NCI-H446 (cell line): ENCODE data around the gene CD34.
"Not testable (repeated sequence)": the region's sequence is repeated elsewhere in the genome, so short reads cannot be mapped to it uniquely, and the experiment has no call there.

Source experiments
- DNase-seq, 2 experiments: peaks; one replicate each; lab custom pipeline; 2025; lab: John Stamatoyannopoulos, UW

CD34 gene

GRCh38 chr1:207910591-207911354 is at the start of gene CD34:
CD34 (minus strand) TSS chr1:207911125; CDS start chr1:207911080, 45 bp downstream.
- peak; percentile 21 to 54 for DNase-seq

DNA sequence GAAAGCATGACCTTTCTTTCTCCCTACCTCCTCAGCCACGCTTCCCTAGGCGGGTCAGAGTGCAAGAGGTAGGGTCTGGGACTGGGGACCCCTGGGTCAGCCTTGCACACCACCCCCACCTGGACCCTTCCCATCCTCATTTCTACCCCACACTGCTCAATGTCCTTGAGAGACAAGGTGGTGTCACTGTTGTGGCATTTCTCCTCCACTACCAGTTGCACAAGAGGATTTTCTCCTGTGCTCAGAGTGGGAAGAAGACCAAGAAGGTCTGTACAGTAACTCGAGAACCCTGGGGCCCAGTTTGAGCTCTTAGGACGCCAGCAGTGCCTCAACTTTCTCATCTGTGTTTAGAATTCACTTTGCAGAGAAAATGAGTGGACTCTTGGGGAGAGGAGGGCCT is 49.4 kb upstream of the CD34 start:
- DNase-seq, result no peak

DNA sequence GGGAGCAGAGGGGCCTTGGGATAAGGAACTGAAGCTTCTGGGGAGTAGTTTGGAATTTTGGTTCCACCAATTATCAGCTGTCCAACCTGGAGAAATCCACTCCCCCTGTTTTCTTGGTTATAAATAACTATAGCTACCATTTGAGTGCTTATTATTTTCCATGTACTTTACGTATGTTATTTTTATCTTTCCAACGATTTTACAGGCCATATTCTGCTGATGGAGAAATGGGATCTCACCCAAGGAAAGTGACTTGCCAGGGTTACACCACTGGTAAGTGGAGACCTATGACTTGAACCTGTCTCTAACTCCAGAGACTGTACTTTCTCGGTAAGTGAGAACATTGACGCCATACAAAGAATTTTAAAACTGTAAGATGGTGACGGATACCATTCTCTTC is 49.0 kb upstream of the CD34 start:
- no peak for DNase-seq

DNA sequence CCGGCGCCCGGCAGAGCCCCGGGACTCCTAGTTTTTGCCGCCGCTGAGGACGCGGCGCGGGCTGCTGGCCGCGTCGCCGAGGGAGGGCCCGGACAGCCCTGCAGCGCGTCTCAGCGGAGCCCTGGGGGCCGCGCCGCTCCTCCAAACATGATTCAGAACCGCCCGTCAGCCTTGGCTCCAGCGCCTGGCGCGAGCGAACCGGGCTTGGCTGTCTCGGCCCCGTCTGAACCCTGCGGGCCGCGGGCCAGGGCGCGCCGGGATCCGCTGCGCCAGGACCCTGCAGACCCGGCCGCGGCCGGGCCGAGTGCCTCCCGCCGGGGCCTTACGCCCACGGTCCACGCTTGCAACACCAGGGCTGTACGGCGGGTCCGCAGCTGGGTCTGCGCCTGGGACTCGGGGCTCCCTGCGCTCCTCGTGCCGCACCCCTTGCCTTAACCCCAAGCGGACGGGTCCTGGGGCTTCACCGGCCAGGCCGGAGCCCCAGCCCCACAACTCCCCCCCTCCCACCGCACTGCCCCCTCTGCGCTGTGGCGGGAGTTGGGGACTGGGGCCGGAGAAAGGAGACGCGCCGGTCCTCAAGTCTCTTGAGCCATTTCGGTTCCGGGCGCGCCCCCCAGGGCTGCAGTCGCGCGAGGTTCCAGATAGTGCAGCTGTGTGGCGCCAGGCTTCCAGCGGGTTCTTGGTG is 48.4 kb upstream of the CD34 start:
- no peak for DNase-seq

DNA sequence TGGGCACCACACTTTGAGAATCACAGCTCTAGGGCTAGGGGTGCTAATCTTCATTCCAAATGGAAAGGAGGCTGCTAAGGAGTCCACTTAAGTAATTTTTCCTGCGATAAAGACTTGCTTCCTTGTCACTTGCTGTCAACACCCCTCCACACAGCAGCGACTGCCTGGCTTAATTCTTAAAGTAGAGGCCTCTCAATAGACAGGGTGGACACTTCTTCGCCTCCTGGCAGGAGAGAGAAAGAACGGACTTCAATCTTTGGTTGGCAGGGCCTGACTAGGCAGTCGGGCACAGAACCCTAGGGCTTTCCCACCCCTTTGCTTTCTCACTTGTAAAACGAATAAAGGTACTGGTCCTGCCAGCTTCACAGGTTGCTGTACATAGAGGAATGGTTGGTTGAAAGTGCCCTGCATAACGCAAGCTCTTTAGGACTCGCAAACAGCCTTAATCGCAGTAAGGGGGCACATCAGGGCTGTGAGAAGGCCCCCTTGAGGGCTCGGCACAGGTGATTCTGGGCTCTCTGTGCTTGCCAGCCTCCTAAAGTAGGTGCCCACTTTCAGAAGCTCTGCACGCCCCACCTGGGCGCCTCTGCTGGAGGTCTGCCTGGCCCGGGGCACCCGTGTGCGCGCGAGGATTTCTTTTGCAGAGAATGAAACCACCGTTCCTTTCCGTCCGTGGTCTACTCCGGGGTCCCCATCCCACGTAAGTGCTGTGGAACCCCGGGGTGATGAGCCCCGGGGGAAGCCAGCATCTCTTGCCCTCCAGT is 47.6 kb upstream of the CD34 start:
- DNase-seq, result no peak

DNA sequence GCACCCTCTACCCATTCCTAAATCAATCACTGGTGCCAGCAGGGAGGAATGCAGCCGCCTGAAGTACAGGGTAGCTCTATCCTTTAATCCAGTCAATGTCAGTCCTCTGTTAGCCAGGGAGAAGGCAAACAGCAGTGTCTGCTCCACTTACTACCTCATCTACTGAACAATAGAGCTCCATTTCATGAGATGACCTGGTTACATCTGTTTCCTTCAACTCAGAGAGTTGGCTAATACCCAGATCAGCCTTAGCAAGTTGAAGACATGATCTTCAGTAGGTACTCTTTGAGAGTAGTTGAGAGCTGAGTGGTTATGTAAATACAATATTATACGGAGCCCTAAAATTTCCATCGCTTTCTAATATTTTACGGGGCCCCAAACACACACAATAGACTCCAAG is 46.1 kb upstream of the CD34 start:
- no peak for DNase-seq

DNA sequence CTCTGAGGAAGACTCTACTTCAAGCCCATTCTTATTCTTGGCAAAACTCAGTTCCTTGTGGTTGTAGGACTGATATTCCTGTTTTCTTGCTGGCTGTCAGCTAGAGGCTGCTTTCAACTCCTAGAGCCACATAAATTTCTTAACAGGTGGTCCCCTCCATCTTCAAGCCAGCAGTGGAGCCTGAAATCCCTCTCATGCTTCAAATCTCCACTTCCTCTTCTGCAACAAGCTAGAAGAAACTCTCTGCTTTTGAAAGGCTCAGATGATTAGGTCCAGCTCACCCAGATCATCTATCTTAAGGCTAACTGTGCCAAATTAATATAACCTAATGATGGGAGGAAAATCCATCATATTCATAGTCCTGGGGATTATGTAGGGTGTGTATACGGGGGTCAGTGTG is 43.2 kb upstream of the CD34 start:
- DNase-seq, result no peak

GRCh38 chr1:207952617-207953542 is 42.0 kb upstream of the CD34 start:
- no peak for DNase-seq

GRCh38 chr1:207951652-207952051 is 40.7 kb upstream of the CD34 start:
- no peak for DNase-seq

DNA sequence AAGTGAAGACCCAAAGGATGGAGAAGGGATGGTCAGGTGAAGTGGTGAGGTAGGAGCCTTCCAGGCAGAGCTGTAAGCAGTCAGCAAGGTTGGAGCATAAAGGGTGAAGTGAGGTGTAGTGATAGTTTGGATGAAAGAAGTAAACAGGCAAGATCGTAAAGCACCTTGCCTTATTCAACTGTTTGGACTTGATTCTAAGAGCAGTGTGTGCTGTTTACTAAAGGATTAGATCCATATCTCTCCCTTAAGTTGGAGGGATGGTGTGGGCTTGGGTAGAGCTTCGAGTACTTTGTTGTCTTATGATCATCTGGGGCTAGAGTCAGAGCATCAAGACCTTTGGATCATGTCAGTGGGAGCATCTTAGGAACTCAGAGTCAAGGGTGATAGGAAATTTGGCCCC is 39.8 kb upstream of the CD34 start:
- no peak for DNase-seq

DNA sequence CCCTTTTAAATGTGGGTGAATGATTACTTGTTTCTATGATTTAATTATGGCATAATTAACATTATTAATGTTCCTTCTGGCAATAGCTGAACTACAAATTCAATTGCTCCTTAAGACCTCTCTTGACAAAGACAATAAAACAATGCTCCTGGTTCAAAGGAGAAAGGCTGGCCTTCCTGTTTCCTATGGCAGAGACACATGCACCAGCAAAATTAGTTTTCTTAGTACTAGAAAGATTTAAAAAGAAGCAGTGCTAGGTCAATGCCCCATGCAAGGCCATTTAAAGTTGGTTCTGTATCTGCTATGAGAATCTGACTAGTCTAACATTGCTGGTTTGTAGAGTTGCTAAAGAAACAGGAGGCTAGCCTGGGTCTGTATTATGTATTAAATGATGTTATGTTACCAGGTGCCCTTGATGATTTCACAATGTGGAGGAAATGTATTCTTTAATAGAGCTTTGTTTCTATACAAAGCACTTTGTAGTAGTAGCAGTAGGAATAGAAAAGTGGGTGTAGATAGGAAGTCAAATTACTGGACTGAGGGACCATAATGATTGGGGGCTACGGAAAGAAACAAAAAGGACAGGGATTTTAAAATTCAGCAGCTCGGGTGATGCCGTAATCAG is 38.8 kb upstream of the CD34 start:
- DNase-seq, result no peak

- no peak for DNase-seq
Observed at GRCh38 chr1:207948536-207949250, 37.8 kb upstream of the CD34 start.

DNA sequence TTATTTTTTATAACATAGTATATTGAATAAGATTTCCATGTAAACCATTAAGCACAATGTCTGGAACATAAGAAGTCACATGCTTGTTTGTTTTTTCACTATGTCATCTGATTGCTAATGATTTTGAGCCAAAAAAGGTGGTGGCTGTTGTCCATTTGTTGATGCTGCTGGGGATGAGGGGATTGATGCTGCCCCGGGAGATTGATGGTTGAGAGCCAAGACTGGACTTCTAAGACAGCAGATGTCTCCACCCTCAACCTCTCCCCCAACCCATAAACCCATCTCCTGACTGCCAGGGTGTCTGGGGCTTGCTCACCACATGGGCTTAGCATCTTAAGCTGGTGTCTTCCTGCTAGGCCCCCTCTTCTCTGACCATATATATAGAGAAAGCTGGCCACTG is 35.8 kb upstream of the CD34 start:
- no peak for DNase-seq

GRCh38 chr1:207944571-207944970 is 33.6 kb upstream of the CD34 start:
- no peak for DNase-seq

DNA sequence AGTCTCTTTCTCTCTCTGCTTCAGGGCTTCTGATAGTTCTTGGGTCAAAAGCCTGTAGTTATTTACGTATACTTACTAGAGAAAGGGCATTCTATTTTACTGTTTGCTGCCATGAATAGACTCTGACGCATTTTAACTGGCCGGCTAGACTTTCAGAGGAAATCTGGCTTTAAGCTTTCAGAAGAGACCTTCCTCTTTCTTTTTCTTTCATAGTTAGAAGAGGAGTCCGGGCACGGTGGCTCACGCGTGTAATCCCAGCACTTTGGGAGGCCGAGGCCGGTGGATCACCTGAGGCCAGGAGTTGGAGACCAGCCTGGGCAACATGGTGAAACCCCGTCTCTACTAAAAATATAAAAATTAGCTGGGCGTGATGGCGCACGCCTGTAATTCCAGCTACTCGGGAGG is 31.4 kb upstream of the CD34 start:
- DNase-seq, result not testable (repeated sequence)

- DNase-seq, result peak; percentile 24 to 46
Observed at GRCh38 chr1:207941665-207942064, 30.7 kb upstream of the CD34 start.

DNA sequence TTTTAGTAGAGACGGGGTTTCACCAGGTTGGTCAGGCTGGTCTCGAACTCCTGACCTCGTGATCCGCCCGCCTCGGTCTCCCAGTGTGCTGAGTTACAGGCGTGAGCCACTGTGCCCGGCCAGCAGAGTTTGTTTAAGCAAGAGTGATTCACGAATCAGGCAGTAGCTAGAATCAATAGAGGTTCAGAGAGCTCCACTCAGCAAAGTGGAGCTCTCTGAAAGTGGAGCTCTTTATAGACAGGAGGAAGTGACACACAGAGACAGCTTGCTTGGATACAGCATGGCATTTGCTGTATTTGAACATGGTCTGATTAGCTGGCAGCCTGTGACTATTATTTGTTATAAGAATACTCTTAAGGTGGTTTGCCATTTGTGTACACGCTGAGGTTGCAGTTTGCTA is 27.1 kb upstream of the CD34 start:
- no peak for DNase-seq

DNA sequence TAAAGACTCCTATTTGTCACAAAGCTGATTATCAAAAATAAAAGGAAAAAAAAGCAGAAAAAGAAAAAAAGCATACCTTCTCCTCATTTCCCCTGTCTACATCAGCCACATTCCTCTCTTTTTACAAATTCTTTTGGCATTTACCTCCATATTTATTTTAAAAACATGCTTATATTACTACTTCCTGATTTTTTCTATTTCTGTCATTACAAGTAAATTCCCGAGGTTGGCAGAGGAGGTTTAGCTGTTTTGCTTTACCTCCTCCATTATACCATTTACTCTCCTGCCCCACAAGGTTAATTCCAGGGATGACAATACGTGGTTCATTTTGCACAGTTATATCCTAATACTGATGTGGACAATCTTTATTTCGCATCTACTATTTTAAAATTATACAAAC is 26.3 kb upstream of the CD34 start:
- DNase-seq, result no peak

- DNase-seq, result no peak
Observed at GRCh38 chr1:207935166-207935583, 24.2 kb upstream of the CD34 start.

GRCh38 chr1:207933205-207933800 is 22.4 kb upstream of the CD34 start:
- DNase-seq, result no peak
